Fibroblast of skin of left quadriceps (primary cell): ENCODE results near the gene DYNLRB1.
"Not testable (repeated sequence)": the region's sequence is repeated elsewhere in the genome, so short reads cannot be mapped to it uniquely, and the experiment has no call there.

ENCODE experiments used
- DNase-seq, 2 experiments: peaks; one replicate each; pipeline ENCODE4 v3.0.0-alpha.2; 2013; ENCODE audit warnings: low read depth in 2 of 2

The DYNLRB1 gene

GRCh38 chr20:34516247-34517113 lies at the start of gene DYNLRB1:
TSS of gene DYNLRB1 (plus strand) at chr20:34516422. CDS start at chr20:34516459, 37 bp downstream.
- peak; percentile 92 to 93 for DNase-seq

GRCh38 chr20:34468951-34469350 lies 47.3 kb upstream of the DYNLRB1 start:
- DNase-seq: no peak

- DNase-seq: peak; percentile 29 to 39
Observed at GRCh38 chr20:34472246-34472925, 43.8 kb upstream of the DYNLRB1 start.

GRCh38 chr20:34473262-34473883 lies 42.8 kb upstream of the DYNLRB1 start:
- no peak for DNase-seq

- no peak for DNase-seq
Observed at GRCh38 chr20:34475979-34476736, 40.1 kb upstream of the DYNLRB1 start.

- DNase-seq: no peak
Observed at GRCh38 chr20:34479627-34480026, 36.6 kb upstream of the DYNLRB1 start.

GRCh38 chr20:34482154-34482553 lies 34.1 kb upstream of the DYNLRB1 start:
- DNase-seq: not testable (repeated sequence)

GRCh38 chr20:34483585-34484220 lies 32.5 kb upstream of the DYNLRB1 start:
- not testable (repeated sequence) for DNase-seq

- DNase-seq: no peak
Observed at GRCh38 chr20:34485068-34485634, 31.1 kb upstream of the DYNLRB1 start.

GRCh38 chr20:34491226-34491931 lies 24.8 kb upstream of the DYNLRB1 start:
- no peak for DNase-seq

GRCh38 chr20:34491932-34492509 lies 24.2 kb upstream of the DYNLRB1 start:
- no peak for DNase-seq

- DNase-seq: no peak
Observed at GRCh38 chr20:34493646-34494045, 22.6 kb upstream of the DYNLRB1 start.

GRCh38 chr20:34495307-34495706 lies 20.9 kb upstream of the DYNLRB1 start:
- no peak for DNase-seq

GRCh38 chr20:34495916-34496315 lies 20.3 kb upstream of the DYNLRB1 start:
- no peak for DNase-seq

- not testable (repeated sequence) for DNase-seq
Observed at GRCh38 chr20:34497596-34497995, 18.6 kb upstream of the DYNLRB1 start.

GRCh38 chr20:34500823-34501222 lies 15.4 kb upstream of the DYNLRB1 start:
- DNase-seq: no peak

GRCh38 chr20:34506480-34506879 lies 9.7 kb upstream of the DYNLRB1 start:
- no peak for DNase-seq

GRCh38 chr20:34507702-34508413 lies 8.4 kb upstream of the DYNLRB1 start:
- DNase-seq: no peak

- DNase-seq: no peak
Observed at GRCh38 chr20:34510575-34510974, 5.6 kb upstream of the DYNLRB1 start.
